Esophagus muscularis mucosa (tissue), 4 donors: ENCODE results near the gene SRRM3. TPM values are rescaled to one million over a fixed set of nuclear protein-coding genes. Genes with fewer than 3 reads are reported as not detected.

ENCODE experiments used
- DNase-seq: peaks from one replicate; pipeline ENCODE4 v3.0.0-alpha.2; 2017; ENCODE audit errors: extremely low spot score
- H3K27ac ChIP-seq, 4 donors: fragments of 200-600 bp; sonication (generic); replicated peaks in 1 of 4; 1 replicate in 3 of 4; 2 replicates in 1 of 4; pipeline ENCODE4 v1.5.1; 2016 to 2019; ENCODE audit warnings: mild to moderate bottlenecking in 1 of 4
- H3K27me3 ChIP-seq, 4 donors: fragments of 200-600 bp; sonication (generic); one replicate each; pipeline versions ENCODE4 v1.5.1 to v1.6.0; 2016 to 2019
- H3K36me3 ChIP-seq, 4 donors: fragments of 200-600 bp; sonication (generic); one replicate each; pipeline ENCODE4 v1.5.1; 2016 to 2019
- H3K4me1 ChIP-seq, 4 donors: fragments of 200-600 bp; sonication (generic); one replicate each; pipeline ENCODE4 v1.5.1; 2016 to 2019
- H3K4me3 ChIP-seq, 4 donors: fragments of 200-600 bp; sonication (generic); 1 replicate in 2 of 4; 2 replicates in 2 of 4; pipeline ENCODE4 v1.5.1; 2016 to 2019; ENCODE audit warnings: mild to moderate bottlenecking in 4 of 4, moderate library complexity in 1 of 4
- H3K9me3 ChIP-seq, 4 donors: fragments of 200-600 bp; sonication (generic); 1 replicate in 3 of 4; 2 replicates in 1 of 4; pipeline ENCODE4 v1.5.1; 2016 to 2019
- EP300 ChIP-seq: sonication (generic); formaldehyde crosslinking; IDR thresholded peaks from one replicate; pipeline ENCODE4 v1.6.1; 2017; ENCODE audit warnings: antibody characterized with exemption
- POLR2A ChIP-seq: fragments of 450-650 bp; IDR thresholded peaks from one replicate; pipeline ENCODE4 v1.6.1; 2017; ENCODE audit warnings: antibody characterized with exemption, moderate library complexity, mild to moderate bottlenecking, low read depth
- POLR2AphosphoS5 ChIP-seq, 2 donors: sonication (generic); formaldehyde crosslinking; IDR thresholded peaks; one replicate each; pipeline ENCODE4 v1.6.1; 2017; ENCODE audit warnings: antibody characterized with exemption in 2 of 2
- WGBS: methylation state at CpG from one replicate; pipeline ENCODE4 v1.1.5; 2018; 5-methylcytosine and 5-hydroxymethylcytosine counted together
- intact Hi-C: fragments of 100-400 bp; cut with DNase I; formaldehyde crosslinking; loops from one replicate; pipeline ENCODE4 v1.15.1; 2023
- total RNA-seq, 4 donors: library from RNA; depleted of rRNA; stranded (reverse); fragments of >200 nt; gene quantifications; one replicate each; pipeline versions ENCODE4 v1.1.0 to v1.2.1, GENCODE V29; 2016
- TF ChIP-seq, protein P1 (sequence below), 3 experiments: fragments of 200-600 bp in 2 of 3; fragments of 450-650 bp in 1 of 3; sonication (generic) in 2 of 3; IDR thresholded peaks; one replicate each; pipeline ENCODE4 v1.5.1; 2017 to 2019; ENCODE audit warnings: antibody characterized with exemption in 3 of 3, mild to moderate bottlenecking in 2 of 3, moderate library complexity in 1 of 3

The SRRM3 gene
- total RNA-seq, 4 donors from 2014 or later = 2.1 to 4.9 (median 2.7) TPM

DNA sequence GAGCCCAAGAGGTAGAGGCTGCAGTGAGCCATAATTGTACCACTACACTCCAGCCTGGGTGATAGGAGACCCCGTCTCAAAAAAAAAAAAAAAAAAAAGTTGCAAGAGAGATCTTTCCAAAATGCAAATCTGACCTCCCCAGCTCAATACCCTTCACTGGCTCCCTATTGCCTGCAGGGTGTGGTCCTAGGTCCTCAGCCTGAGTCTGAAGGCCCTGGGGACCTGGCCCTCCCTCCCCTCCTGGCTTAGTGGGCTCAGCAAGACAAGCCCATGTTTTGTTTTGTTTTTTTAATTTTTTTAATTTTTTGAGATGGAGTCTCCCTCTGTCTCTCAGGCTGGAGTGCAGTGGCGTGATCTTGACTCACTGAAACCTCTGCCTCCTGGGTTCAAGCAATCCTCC is 20.6 kb downstream of the SRRM3 start:
- TF ChIP-seq POLR2AphosphoS5 (IDR thresholded peaks at IDR 0.05) = no peak
- DNase-seq = no peak
- Histone ChIP-seq H3K27ac (no peak overlapping the region), H3K4me1 (peaks cover 0 to 7% (median 2%) of the 10 kb centered on the region in 4 donors), H3K36me3 (no peaks in the 10 kb centered on the region), H3K27me3 (peaks cover 0 to 95% (median 4%) of the 10 kb centered on the region in 4 donors), H3K9me3 (no peaks in the 10 kb centered on the region), H3K4me3 (no peak overlapping the region)
- intact Hi-C loops = no loop called here
- whole genome bisulfite sequencing = 72% methylated on average over 2 of the region's 2 CpGs

DNA sequence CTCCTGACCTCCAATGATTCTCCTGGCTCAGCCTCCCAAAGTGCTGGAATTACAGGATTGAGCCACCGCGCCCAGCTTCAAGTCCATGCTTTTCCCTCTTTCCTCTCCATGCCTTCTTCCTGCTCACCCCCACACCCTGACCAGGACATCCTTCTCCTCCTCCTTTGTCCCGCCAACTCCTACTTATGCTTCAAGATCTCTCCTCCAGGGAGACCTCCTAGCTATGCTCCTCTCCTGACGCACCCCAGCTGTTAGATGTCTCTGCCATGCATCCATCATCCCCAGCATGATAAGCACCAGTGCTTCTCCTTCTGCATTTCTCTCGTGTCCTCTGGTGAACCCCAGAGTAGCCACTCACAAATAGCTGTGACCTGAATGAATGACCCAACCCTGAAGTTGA is 21.1 kb downstream of the SRRM3 start:
- Histone ChIP-seq H3K36me3 (no peaks in the 10 kb centered on the region), H3K27ac (no peak overlapping the region), H3K4me1 (peaks cover 0 to 7% (median 2%) of the 10 kb centered on the region in 4 donors), H3K9me3 (no peaks in the 10 kb centered on the region), H3K4me3 (no peak overlapping the region), H3K27me3 (peaks cover 0 to 95% (median 4%) of the 10 kb centered on the region in 4 donors)
- WGBS = 59% methylated on average over 5 of the region's 5 CpGs
- intact Hi-C loops = no loop called here
- no peak for TF ChIP-seq POLR2A
- no peak for DNase-seq

DNA sequence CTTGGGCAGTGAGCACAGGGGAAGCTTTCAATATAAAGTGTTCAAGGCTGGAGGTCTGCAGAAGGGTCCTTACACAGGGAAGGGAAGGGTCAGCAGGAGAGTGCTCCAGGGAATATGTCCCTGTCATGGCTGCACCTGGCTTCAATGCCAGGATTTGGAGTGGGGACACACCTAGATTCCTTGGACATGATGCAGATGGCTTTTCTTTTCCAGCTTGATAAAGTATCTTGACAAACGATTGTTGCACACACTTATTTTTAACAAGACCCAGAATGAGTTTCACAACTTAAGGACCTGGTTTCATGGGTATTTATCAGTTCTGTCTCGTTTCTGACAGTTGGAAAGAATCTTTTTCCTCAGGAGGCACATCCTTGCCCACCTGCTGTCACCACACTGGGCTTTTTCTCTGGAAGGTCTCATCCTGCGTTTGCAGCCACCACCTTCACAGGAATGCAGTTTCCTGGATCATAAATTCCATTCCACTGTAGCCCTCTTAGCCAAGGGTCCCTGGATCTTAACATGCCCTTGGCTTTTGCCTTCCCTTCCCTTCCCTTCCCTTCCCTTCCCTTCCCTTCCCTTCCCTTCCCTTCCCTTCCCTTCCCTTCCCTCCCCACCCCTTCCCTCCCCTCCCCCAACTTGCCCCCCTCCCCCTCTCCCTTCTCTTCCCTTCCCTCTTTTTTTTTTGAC is 21.7 kb downstream of the SRRM3 start:
- Histone ChIP-seq H3K9me3 (no peaks in the 10 kb centered on the region), H3K36me3 (no peaks in the 10 kb centered on the region), H3K27ac (no peak overlapping the region), H3K4me3 (no peak overlapping the region), H3K4me1 (peaks cover 0 to 7% (median 2%) of the 10 kb centered on the region in 4 donors), H3K27me3 (peaks cover 0 to 95% (median 4%) of the 10 kb centered on the region in 4 donors)
- no peak for DNase-seq
- WGBS = 34% methylated on average over 3 of the region's 3 CpGs
- TF ChIP-seq, protein P1, sequence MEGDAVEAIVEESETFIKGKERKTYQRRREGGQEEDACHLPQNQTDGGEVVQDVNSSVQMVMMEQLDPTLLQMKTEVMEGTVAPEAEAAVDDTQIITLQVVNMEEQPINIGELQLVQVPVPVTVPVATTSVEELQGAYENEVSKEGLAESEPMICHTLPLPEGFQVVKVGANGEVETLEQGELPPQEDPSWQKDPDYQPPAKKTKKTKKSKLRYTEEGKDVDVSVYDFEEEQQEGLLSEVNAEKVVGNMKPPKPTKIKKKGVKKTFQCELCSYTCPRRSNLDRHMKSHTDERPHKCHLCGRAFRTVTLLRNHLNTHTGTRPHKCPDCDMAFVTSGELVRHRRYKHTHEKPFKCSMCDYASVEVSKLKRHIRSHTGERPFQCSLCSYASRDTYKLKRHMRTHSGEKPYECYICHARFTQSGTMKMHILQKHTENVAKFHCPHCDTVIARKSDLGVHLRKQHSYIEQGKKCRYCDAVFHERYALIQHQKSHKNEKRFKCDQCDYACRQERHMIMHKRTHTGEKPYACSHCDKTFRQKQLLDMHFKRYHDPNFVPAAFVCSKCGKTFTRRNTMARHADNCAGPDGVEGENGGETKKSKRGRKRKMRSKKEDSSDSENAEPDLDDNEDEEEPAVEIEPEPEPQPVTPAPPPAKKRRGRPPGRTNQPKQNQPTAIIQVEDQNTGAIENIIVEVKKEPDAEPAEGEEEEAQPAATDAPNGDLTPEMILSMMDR (IDR thresholded peaks at IDR 0.05) = no peak
- TF ChIP-seq EP300 (no peak), POLR2A (no peak), POLR2AphosphoS5 (IDR thresholded peaks at IDR 0.05) (no peak)
- intact Hi-C loops = no loop called here

DNA sequence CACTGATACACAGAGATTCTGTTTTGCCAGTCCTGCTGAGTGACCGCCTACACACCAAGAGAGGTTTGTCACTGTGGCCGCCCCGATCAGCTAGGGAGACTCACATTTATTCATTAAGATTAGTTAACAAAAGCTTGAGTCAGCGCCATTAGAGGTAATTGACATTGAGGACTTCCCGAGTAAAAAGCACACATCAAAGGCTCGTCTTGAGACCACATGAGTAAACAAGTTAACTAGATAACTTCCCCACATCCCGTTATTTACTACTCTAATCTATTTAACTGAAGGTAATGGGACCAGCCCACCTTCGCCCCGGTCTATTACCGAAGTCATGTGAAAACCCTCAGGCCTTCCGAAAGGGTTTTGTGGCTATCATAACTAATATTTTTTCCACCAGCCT is 23.0 kb downstream of the SRRM3 start:
- Histone ChIP-seq H3K27ac (no peak overlapping the region), H3K4me3 (no peak overlapping the region), H3K4me1 (peaks cover 0 to 7% (median 2%) of the 10 kb centered on the region in 4 donors), H3K36me3 (no peaks in the 10 kb centered on the region), H3K27me3 (peaks cover 0 to 94% (median 2%) of the 10 kb centered on the region in 4 donors), H3K9me3 (no peaks in the 10 kb centered on the region)
- TF ChIP-seq EP300 = no peak
- TF ChIP-seq, protein P1 (IDR thresholded peaks at IDR 0.05) = no peak
- TF ChIP-seq POLR2AphosphoS5 (IDR thresholded peaks at IDR 0.05) = no peak
- no peak for TF ChIP-seq POLR2A
- DNase-seq = no peak
- 47% methylated on average over 11 of the region's 11 CpGs for WGBS
- intact Hi-C loops = no loop called here

DNA sequence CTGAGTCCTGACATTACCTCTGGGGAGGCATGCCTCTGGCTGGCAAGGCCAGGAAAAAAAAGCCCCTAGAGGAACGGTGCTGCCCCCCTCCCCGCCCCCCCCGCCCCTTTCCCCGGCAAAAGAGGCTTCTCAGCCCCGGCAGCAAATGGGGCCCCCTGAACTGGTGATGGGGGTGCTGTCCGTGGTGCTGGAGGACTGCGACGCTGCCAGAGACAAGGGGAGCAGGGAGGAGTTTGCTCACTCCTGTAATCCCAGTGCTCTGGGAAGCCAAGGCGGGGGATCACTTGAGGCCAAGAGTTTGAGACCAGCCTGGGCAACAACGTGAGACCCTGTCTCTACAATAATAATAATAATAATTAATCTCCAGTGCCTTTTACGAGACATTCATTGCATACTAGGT is 23.7 kb downstream of the SRRM3 start:
- Histone ChIP-seq H3K9me3 (no peaks in the 10 kb centered on the region), H3K27ac (no peak overlapping the region), H3K4me3 (no peak overlapping the region), H3K27me3 (peaks cover 0 to 94% (median 2%) of the 10 kb centered on the region in 4 donors), H3K4me1 (peaks cover 0 to 4% (median 2%) of the 10 kb centered on the region in 4 donors), H3K36me3 (no peaks in the 10 kb centered on the region)
- intact Hi-C loops = no loop called here
- TF ChIP-seq POLR2AphosphoS5 (IDR thresholded peaks at IDR 0.05) (no peak), POLR2A (no peak), EP300 (no peak)
- TF ChIP-seq, protein P1 (IDR thresholded peaks at IDR 0.05) = no peak
- DNase-seq = no peak
- WGBS = 14% methylated on average over 6 of the region's 11 CpGs
